IPS-20b (cell line): ENCODE data around the gene CDH4.

Experiments
- H3K27ac ChIP-seq: one replicate; pipeline ENCODE4 v1.5.1; 2013; ENCODE audit warnings: low read length
- H3K27me3 ChIP-seq: 2 replicates; pipeline ENCODE4 v1.6.1; 2013; ENCODE audit warnings: mild to moderate bottlenecking, low read length, inconsistent platforms; ENCODE audit not compliant: insufficient read depth
- H3K36me3 ChIP-seq: 2 replicates; pipeline ENCODE4 v1.6.1; 2013; ENCODE audit warnings: low read depth, mild to moderate bottlenecking, inconsistent platforms, low read length, moderate library complexity; ENCODE audit not compliant: insufficient read depth
- H3K4me1 ChIP-seq: 2 replicates; pipeline ENCODE4 v1.6.1; 2013; ENCODE audit warnings: mild to moderate bottlenecking, control low read depth, inconsistent platforms, low read length, moderate library complexity; ENCODE audit not compliant: insufficient read depth
- H3K4me3 ChIP-seq: 2 replicates; pipeline ENCODE4 v1.5.1; 2013; ENCODE audit warnings: mild to moderate bottlenecking, low read length, inconsistent platforms
- H3K9ac ChIP-seq: 2 replicates; pipeline ENCODE4 v1.6.1; 2013; ENCODE audit warnings: low read depth, mild to moderate bottlenecking, inconsistent platforms, low read length, moderate library complexity
- H3K9me3 ChIP-seq: 2 replicates; pipeline ENCODE4 v1.6.1; 2013; ENCODE audit warnings: mild to moderate bottlenecking, low read depth, low read length, inconsistent platforms; ENCODE audit not compliant: insufficient read depth

The CDH4 gene

DNA sequence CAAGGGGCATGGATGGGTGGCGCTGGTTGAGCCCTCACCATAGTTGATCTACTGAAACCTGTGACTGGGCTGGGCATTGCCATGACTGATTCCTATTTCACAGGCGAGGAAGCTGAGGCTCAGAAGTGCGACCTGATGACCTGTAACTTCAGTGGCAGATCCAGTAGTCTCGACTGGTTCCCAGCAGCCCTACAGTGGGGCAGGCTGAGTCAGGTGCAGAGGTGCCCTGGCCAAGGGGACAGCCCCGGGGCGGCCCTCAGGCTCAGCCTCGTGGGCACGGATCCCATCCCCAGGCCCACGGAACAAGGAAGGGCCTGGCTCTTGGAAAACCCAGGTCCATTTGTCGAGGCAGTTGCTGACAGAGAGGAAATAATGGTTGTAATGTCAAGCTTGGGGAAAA lies 283.0 kb downstream of the CDH4 start:
- Histone ChIP-seq H3K9ac (no peak overlapping the region), H3K27ac (no peak overlapping the region), H3K36me3 (no peaks in the 10 kb centered on the region), H3K4me1 (no peaks in the 10 kb centered on the region), H3K9me3 (no peaks in the 10 kb centered on the region), H3K27me3 (0 out of 2 replicates have a peak, but pooled peaks cover 4% of the 10 kb centered on the region), H3K4me3 (no peak overlapping the region)

DNA sequence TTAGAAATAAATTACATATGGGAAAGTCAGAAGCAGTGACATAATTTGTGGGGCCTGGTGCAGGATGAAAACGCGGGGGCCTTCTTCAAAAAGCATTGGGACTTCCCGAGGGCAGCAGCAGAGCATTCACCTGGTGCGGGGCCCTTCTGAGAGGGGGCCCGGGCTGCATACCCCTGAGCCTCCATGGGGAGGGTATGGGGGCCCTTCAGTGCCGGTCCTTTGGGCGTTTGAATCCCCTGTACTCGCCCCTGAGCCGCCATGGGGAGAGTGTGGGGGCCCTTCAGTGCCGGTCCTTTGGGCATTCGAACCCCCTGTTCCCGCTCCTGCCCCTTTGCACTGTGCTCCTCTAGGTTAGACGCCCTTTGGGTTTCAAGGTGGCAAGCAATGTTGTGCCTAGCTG lies 283.5 kb downstream of the CDH4 start:
- Histone ChIP-seq H3K9ac (no peak overlapping the region), H3K9me3 (no peaks in the 10 kb centered on the region), H3K4me3 (no peak overlapping the region), H3K27ac (no peak overlapping the region), H3K4me1 (no peaks in the 10 kb centered on the region), H3K36me3 (no peaks in the 10 kb centered on the region), H3K27me3 (0 out of 2 replicates have a peak, but pooled peaks cover 4% of the 10 kb centered on the region)

DNA sequence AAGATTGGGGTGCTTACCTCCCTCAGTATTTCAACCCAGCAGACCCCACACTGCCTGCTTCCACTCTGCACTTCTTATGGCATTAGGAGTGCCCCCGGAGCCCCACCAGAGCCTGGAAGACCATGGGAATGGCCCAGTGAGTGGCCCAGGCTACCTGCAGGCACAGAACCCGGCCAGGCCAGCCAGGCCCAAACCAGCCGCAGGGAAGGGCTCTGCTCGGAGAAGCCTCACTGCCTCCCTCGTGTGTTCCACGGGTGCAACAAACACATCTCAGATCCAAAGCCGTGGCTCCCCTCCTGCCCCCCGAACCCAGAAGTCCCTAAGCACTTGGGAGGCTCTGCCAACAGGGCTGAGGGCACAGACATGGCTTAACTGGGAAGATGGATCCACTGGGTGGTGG lies 283.9 kb downstream of the CDH4 start:
- Histone ChIP-seq H3K27me3 (peaks cover 6% of the 10 kb centered on the region; the same call in 1 of the 2 replicates), H3K27ac (no peak overlapping the region), H3K9ac (no peak overlapping the region), H3K36me3 (no peaks in the 10 kb centered on the region), H3K4me1 (no peaks in the 10 kb centered on the region), H3K4me3 (no peak overlapping the region), H3K9me3 (no peaks in the 10 kb centered on the region)

GRCh38 chr20:61536671-61537070 lies 284.6 kb downstream of the CDH4 start:
- Histone ChIP-seq H3K36me3 (no peaks in the 10 kb centered on the region), H3K27me3 (peaks cover 13% of the 10 kb centered on the region; the same call in 1 of the 2 replicates), H3K4me3 (no peak overlapping the region), H3K4me1 (no peaks in the 10 kb centered on the region), H3K27ac (no peak overlapping the region), H3K9ac (no peak overlapping the region), H3K9me3 (no peaks in the 10 kb centered on the region)

DNA sequence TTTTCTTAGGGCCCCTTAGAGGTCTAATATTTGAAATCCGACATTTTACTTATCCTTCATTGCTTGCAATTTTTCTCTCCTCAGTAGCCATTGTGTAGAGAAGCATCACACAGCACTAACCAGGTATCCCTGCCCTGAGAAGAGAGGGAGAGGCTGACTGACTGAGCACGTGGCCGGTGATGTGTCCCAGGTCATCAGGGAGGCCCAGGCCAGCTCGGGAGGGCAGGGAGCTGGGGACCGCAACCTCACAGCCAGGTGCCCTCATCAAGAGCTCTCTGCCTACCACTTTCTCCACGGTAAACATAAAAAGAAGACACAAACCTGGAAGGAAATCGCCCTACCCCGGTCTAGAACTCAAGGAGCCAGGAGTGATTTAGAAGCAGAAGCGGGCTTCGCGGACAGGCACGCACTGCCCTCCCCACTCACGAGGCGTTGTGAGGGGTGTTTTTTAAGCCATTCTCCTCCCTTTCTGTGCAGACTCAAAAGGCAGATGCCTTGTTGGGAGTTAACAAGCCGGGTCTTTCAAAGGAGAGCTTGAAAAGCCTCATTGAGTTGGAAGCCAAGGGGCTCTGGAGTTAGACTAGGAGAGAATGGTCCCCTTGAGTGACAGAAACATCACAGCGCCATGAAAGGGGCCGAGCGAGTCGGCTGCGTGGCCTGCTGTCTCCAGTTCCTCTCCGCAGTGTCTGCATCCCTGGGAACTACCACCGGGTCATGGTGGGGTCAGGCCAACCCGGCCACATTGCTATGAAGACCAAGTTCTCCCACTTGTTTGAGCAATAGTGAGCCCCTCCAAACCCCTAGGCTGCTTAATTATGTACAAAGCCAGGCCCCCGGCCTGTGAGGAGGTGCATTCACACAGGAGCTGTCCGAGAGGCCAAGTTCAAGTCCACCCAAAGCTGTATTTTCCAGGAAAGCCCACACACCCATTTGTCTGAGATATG lies 285.4 kb downstream of the CDH4 start:
- H3K27ac ChIP-seq = no peak overlapping the region
- no peaks in the 10 kb centered on the region for H3K4me1 ChIP-seq
- peaks cover 15% of the 10 kb centered on the region; the same call in 1 of the 2 replicates for H3K27me3 ChIP-seq
- no peak overlapping the region for H3K9ac ChIP-seq
- no peaks in the 10 kb centered on the region for H3K9me3 ChIP-seq
- H3K4me3 ChIP-seq = no peak overlapping the region
- no peaks in the 10 kb centered on the region for H3K36me3 ChIP-seq

DNA sequence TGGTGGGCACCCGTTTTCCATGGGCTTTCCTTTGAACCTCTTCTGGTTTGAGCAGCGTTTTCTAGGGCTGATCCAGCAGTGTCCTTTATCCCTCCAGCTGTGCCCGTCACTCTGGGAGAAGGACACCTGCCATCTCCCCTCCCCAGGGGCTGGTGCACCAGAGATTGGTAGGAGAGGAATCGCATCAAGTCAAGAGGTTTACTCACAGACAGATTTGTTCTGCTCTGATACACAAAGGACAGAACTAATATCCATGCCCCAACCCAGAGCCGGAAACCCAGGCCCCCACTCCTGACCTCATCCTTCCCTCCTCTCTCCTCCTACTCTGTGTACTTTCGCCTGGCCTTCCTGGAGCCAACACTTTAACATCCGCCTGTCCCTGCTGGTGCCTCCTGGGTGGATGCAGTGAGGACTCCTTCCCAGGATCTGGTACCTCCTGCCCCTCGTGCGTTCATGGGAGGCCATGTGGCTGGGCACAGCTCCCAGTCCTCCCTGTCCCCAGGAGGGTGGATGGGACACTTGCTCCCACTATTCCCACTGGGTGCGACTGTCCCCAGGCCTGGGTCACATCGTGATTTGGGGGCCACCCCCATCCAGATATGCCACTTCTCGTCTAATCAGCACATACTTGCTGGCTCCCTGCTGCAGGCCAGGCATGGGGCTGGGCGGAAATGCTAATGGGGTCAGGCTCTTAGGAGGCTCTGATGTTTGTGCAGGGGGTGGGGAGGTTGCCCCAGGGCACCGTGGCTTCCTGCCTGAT lies 286.3 kb downstream of the CDH4 start:
- H3K4me1 ChIP-seq = no peaks in the 10 kb centered on the region
- no peaks in the 10 kb centered on the region for H3K36me3 ChIP-seq
- H3K27me3 ChIP-seq = peaks cover 15% of the 10 kb centered on the region; the same call in 1 of the 2 replicates
- no peak overlapping the region for H3K27ac ChIP-seq
- H3K9ac ChIP-seq = no peak overlapping the region
- H3K9me3 ChIP-seq = no peaks in the 10 kb centered on the region
- no peak overlapping the region for H3K4me3 ChIP-seq

GRCh38 chr20:61538943-61539265 lies 286.8 kb downstream of the CDH4 start:
- Histone ChIP-seq H3K27me3 (peaks cover 15% of the 10 kb centered on the region; the same call in 1 of the 2 replicates), H3K4me1 (no peaks in the 10 kb centered on the region), H3K9me3 (no peaks in the 10 kb centered on the region), H3K36me3 (no peaks in the 10 kb centered on the region), H3K27ac (no peak overlapping the region), H3K9ac (no peak overlapping the region), H3K4me3 (no peak overlapping the region)

DNA sequence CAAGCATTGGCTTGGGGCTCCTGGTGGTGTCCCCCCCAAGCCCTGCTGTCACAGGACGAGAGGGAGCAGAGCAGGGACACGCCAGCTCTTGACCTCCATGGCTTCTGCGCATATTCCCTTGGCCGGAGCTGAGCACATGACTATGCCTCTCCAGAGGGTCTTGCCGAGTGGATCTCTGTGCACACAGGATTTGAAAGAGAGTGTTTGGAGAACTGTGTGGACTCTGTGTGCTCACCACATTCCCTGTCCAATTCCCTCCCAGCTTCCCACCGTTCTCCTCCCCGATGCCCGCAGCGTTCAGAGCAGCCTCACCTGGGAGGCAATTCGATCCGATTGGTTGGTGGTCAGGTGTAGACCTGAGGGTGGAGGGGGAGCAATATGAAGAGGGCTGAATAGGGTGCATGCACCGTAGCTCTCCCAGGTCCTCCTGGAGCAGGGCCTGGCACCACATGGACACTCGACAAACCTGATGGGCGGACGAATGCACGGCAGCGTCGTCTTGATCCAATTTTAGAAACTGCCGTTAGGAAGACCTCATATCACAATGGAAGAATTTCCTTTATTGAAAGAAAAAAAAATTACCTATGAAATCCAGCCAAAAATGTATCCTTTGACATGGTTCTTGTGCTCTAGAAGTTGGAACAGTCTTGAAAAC lies 287.8 kb downstream of the CDH4 start:
- no peak overlapping the region for H3K27ac ChIP-seq
- H3K4me3 ChIP-seq = no peak overlapping the region
- peaks cover 12% of the 10 kb centered on the region; the same call in 1 of the 2 replicates for H3K27me3 ChIP-seq
- no peaks in the 10 kb centered on the region for H3K36me3 ChIP-seq
- H3K4me1 ChIP-seq = no peaks in the 10 kb centered on the region
- no peaks in the 10 kb centered on the region for H3K9me3 ChIP-seq
- H3K9ac ChIP-seq = no peak overlapping the region

- Histone ChIP-seq H3K36me3 (no peaks in the 10 kb centered on the region), H3K9me3 (no peaks in the 10 kb centered on the region), H3K9ac (no peak overlapping the region), H3K27me3 (peaks cover 12% of the 10 kb centered on the region; the same call in 1 of the 2 replicates), H3K27ac (no peak overlapping the region), H3K4me1 (no peaks in the 10 kb centered on the region), H3K4me3 (no peak overlapping the region)
Measured at GRCh38 chr20:61541537-61541936, 289.5 kb downstream of the CDH4 start.

DNA sequence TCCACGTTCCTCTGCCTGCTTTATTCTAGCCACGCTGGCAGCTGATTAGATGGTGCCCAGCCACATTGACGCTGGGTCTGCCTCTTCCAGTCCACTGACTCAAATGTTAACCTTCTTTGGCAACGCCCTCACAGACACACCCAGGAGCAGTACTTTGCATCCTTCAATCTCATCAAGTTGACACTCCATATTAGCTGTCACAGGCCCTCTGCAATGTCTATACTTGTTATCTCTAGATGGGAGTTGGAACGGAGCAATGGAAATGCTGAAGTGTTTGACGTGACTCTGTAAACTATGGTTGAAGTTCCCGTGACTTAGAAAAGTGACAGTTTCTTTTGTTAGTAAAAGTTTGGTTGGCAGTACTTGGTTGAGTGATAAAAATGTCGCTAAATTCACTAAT lies 291.0 kb downstream of the CDH4 start:
- no peaks in the 10 kb centered on the region for H3K36me3 ChIP-seq
- H3K27me3 ChIP-seq = peaks cover 12% of the 10 kb centered on the region; the same call in 1 of the 2 replicates
- no peak overlapping the region for H3K27ac ChIP-seq
- H3K9ac ChIP-seq = no peak overlapping the region
- no peaks in the 10 kb centered on the region for H3K9me3 ChIP-seq
- H3K4me1 ChIP-seq = no peaks in the 10 kb centered on the region
- H3K4me3 ChIP-seq = no peak overlapping the region

- no peak overlapping the region for H3K9ac ChIP-seq
- H3K9me3 ChIP-seq = no peaks in the 10 kb centered on the region
- H3K27ac ChIP-seq = no peak overlapping the region
- no peaks in the 10 kb centered on the region for H3K36me3 ChIP-seq
- H3K4me3 ChIP-seq = no peak overlapping the region
- no peaks in the 10 kb centered on the region for H3K4me1 ChIP-seq
- H3K27me3 ChIP-seq = peaks cover 19% of the 10 kb centered on the region
Measured at GRCh38 chr20:61543931-61544745, 292.1 kb downstream of the CDH4 start.
